ENCODE data around the gene CD9. TPM values are rescaled to one million over a fixed set of nuclear protein-coding genes. Genes with fewer than 3 reads are reported as not detected.
A peak's percentile ranks its signal among the peaks of the same experiment; 100 is the strongest.

The CD9 gene
- total RNA-seq, 5 donors from 2014 or later (not counting 1 experiment from before 2014, with no cell fraction given): 2.6 to 5.7 (median 3.3) TPM

DNA sequence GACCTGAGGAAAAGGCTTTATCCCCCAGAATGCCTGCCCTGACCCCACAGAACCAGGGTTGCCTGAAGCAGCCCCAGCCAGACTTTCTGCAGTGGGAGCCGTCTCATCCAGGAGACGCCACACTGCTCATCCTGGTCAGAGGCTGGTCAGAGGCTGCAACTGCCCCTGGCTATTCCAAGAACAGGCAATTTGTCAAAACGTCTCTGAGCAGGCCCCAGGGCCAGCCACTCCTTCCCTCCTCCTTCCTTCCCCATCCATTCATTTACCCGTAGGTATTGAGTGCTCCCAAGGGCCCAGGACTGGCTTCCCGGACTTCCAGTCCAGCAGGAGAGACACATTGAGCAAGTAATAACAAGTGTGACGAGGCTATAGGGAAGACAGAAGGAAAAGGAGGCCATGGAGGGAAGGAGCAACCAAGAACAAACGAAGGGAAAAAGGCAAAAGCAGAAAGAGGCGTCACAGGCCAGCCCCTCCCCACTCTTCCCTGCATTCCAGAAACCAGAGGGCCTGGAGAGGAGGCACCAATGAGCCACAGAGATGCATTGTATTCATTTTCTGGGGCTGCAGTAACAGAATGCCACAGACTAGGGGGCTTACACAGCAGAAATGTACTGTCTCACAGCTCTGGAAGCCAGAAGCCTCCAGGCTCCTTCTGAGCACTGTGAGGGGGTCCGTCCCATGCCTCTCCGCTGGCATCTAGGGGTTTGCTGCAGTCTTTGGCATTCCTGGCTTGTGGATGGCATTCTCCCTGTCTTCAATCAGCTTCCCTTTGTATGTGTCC is 21.0 kb upstream of the CD9 start:
- ATAC-seq (replicated peaks in 1 of 4) (no peak), DNase-seq (no peak)
- Mint-ChIP-seq H3K4me1 (no peaks in the 10 kb centered on the region), H3K4me3 (no peak overlapping the region), H3K36me3 (no peaks in the 10 kb centered on the region), H3K9me3 (no peaks in the 10 kb centered on the region), H3K27me3 (peaks cover 5 to 11% of the 10 kb centered on the region in 2 donors), H3K27ac (no peak overlapping the region)
- Histone ChIP-seq H3K27me3 (replicated peaks in 1 of 2; ENCODE audit: control insufficient read depth in 2 of 2, extremely low read depth in 1 of 2, insufficient read depth in 2 of 2, low read length in 1 of 2) (peaks cover 0 to 38% of the 10 kb centered on the region in 2 experiments), H3K4me1 (ENCODE audit: control insufficient read depth in 1 of 2, extremely low read depth in 1 of 2, insufficient read depth in 2 of 2, low read length in 2 of 2) (no peaks in the 10 kb centered on the region), H3K4me3 (ENCODE audit: control insufficient read depth in 1 of 2, extremely low read depth in 1 of 2, low read length in 1 of 2) (no peak overlapping the region), H3K27ac (ENCODE audit: low read length) (no peak overlapping the region), H3K36me3 (ENCODE audit: control insufficient read depth in 2 of 2, extremely low read depth in 1 of 2, insufficient read depth in 1 of 2, low read length in 1 of 2) (no peaks in the 10 kb centered on the region), H3K9me3 (no peaks in the 10 kb centered on the region)
- ChIA-PET CTCF (no interaction called here), POLR2A (no interaction called here)
- WGBS (ENCODE audit: insufficient coverage): 90% methylated on average over 2 of the region's 10 CpGs

DNA sequence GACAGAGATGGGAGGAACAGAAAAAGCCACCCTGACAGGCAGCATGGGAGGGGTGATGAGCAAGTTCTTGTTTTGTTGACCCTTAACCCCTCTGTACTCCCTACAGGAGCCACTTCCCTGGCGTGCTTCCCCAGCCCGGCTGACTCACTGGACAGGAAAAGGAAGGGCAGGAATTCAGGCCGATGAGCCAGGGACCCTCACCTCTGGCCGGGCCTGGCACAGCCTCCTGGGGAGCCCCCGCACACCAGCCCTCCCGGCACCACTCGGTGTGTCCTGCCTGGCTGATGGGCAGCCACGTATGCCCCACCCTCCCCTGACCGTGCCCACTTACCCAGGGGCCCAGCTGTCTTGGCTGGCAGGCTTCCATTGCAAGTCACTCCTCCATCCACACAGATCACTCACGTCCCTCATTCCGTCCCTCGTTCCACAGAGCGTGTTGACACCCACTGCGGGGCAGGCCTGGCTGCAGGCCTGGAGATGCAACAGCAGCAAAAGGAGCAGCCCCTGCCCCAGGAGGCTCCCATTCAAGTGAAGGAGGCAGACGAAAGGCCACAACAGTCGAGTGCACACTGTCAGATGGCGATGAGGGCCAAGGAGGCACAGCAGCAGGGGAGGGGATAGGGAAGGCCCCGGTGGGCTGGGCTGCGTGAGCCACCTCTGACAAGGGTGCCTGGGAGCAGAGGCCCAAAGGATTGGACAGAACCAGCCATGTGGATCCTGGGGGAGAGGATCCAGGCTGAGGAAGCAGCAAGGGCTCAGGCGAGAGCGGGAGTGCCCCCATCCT is 19.7 kb upstream of the CD9 start:
- H3K4me3 ChIP-seq (ENCODE audit: control insufficient read depth in 1 of 2, extremely low read depth in 1 of 2, low read length in 1 of 2): no peak overlapping the region
- no peak overlapping the region for H3K27ac ChIP-seq (ENCODE audit: low read length)
- DNase-seq (no peak), ATAC-seq (replicated peaks in 1 of 4) (no peak)
- ChIA-PET POLR2A (no interaction called here), CTCF (no interaction called here)
- H3K27me3 Mint-ChIP-seq: peaks cover 5 to 15% of the 10 kb centered on the region in 2 donors
- H3K4me3 Mint-ChIP-seq: no peak overlapping the region
- H3K36me3 ChIP-seq (ENCODE audit: control insufficient read depth in 2 of 2, extremely low read depth in 1 of 2, insufficient read depth in 1 of 2, low read length in 1 of 2): no peaks in the 10 kb centered on the region
- H3K27ac Mint-ChIP-seq: no peak overlapping the region
- no peaks in the 10 kb centered on the region for H3K9me3 ChIP-seq
- 92% methylated on average over 16 of the region's 21 CpGs for WGBS (ENCODE audit: insufficient coverage)
- no peaks in the 10 kb centered on the region for H3K9me3 Mint-ChIP-seq
- no peaks in the 10 kb centered on the region for H3K4me1 Mint-ChIP-seq
- no peaks in the 10 kb centered on the region for H3K4me1 ChIP-seq (ENCODE audit: control insufficient read depth in 1 of 2, extremely low read depth in 1 of 2, insufficient read depth in 2 of 2, low read length in 2 of 2)
- peaks cover 0 to 39% of the 10 kb centered on the region in 2 experiments for H3K27me3 ChIP-seq (replicated peaks in 1 of 2; ENCODE audit: control insufficient read depth in 2 of 2, extremely low read depth in 1 of 2, insufficient read depth in 2 of 2, low read length in 1 of 2)
- H3K36me3 Mint-ChIP-seq: no peaks in the 10 kb centered on the region

DNA sequence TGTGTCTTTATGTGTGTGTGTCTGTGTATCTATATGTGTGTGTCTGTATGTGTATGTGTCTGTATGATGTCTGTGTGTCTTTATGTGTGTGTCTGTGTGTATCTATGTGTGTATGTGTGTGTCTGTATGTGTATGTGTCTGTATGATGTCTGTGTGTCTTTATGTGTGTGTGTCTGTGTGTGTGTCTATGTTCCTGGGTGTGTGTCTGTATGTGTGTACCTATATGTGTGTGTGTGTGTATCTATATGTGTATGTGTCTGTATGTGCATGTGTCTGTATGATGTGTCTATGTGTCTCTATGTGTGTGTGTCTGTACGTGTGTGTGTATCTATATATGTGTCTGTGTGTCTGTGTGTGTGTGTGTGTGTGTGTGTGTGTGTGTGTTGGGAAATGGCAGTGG is 19.0 kb upstream of the CD9 start:
- peaks cover 5 to 15% of the 10 kb centered on the region in 2 donors for H3K27me3 Mint-ChIP-seq
- H3K4me1 ChIP-seq (ENCODE audit: control insufficient read depth in 1 of 2, extremely low read depth in 1 of 2, insufficient read depth in 2 of 2, low read length in 2 of 2): no peaks in the 10 kb centered on the region
- DNase-seq (no peak), ATAC-seq (replicated peaks in 1 of 4) (no peak)
- no peaks in the 10 kb centered on the region for H3K36me3 ChIP-seq (ENCODE audit: control insufficient read depth in 2 of 2, extremely low read depth in 1 of 2, insufficient read depth in 1 of 2, low read length in 1 of 2)
- H3K27ac ChIP-seq (ENCODE audit: low read length): no peak overlapping the region
- WGBS (ENCODE audit: insufficient coverage): 50% methylated on average over 1 of the region's 1 CpG
- no peak overlapping the region for H3K27ac Mint-ChIP-seq
- no peaks in the 10 kb centered on the region for H3K9me3 ChIP-seq
- H3K4me1 Mint-ChIP-seq: no peaks in the 10 kb centered on the region
- no peak overlapping the region for H3K4me3 Mint-ChIP-seq
- peaks cover 0 to 44% of the 10 kb centered on the region in 2 experiments for H3K27me3 ChIP-seq (replicated peaks in 1 of 2; ENCODE audit: control insufficient read depth in 2 of 2, extremely low read depth in 1 of 2, insufficient read depth in 2 of 2, low read length in 1 of 2)
- no peak overlapping the region for H3K4me3 ChIP-seq (ENCODE audit: control insufficient read depth in 1 of 2, extremely low read depth in 1 of 2, low read length in 1 of 2)
- ChIA-PET POLR2A (interaction anchor here in 1 of 2 donors (0.5 kb wide), 1 partner anchor 11 kb away, joined by 4 read pairs; no protein-coding TSS in a partner anchor), CTCF (no interaction called here)
- no peaks in the 10 kb centered on the region for H3K9me3 Mint-ChIP-seq
- H3K36me3 Mint-ChIP-seq: no peaks in the 10 kb centered on the region

DNA sequence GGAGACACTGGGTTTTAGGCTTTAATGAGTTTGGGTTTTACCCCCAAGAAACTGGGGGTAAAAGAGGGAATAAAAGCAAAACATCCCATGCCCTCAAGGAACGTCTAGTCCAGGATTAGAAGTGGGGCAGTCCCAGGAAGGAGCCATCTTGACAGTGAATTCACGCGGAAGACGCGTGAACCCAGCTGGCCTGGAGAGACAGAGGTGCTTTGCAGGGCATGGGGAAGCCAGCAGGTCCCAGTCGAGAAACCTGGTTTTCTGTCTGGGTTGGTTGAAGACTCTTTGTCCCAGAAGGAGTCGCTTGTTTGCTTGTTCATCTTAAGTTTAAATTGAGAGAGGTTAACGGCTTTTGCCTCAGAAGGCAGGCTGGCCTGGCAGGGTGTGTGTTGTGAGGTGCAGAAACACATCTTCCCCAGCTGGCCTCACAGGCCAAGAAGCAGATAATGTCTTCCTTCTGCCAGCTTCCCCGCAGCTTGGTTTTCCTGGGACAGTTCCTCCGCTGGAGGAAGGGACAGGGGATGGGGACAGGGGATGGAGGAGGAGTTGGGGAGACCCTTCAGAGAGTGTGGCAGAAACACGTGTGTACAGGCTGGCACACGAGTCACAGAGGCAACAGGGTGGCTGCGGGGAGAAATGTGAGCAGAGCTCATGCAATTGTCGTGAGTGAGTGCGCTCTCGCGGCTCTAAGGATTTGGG is 18.5 kb upstream of the CD9 start:
- DNase-seq (no peak), ATAC-seq (replicated peaks in 1 of 4) (no peak)
- H3K36me3 Mint-ChIP-seq: no peaks in the 10 kb centered on the region
- Histone ChIP-seq H3K4me1 (ENCODE audit: control insufficient read depth in 1 of 2, extremely low read depth in 1 of 2, insufficient read depth in 2 of 2, low read length in 2 of 2) (no peaks in the 10 kb centered on the region), H3K27me3 (replicated peaks in 1 of 2; ENCODE audit: control insufficient read depth in 2 of 2, extremely low read depth in 1 of 2, insufficient read depth in 2 of 2, low read length in 1 of 2) (peaks cover 0 to 45% of the 10 kb centered on the region in 2 experiments), H3K36me3 (ENCODE audit: control insufficient read depth in 2 of 2, extremely low read depth in 1 of 2, insufficient read depth in 1 of 2, low read length in 1 of 2) (no peaks in the 10 kb centered on the region), H3K27ac (ENCODE audit: low read length) (no peak overlapping the region), H3K4me3 (ENCODE audit: control insufficient read depth in 1 of 2, extremely low read depth in 1 of 2, low read length in 1 of 2) (no peak overlapping the region), H3K9me3 (no peaks in the 10 kb centered on the region)
- POLR2A ChIA-PET: interaction anchor here in 1 of 2 donors (0.5 kb wide), 1 partner anchor 11 kb away, joined by 4 read pairs; no protein-coding TSS in a partner anchor
- peak overlapping the region in 1 of 2 donors; percentile 38 for H3K27ac Mint-ChIP-seq
- peaks cover 5 to 17% of the 10 kb centered on the region in 2 donors for H3K27me3 Mint-ChIP-seq
- no peaks in the 10 kb centered on the region for H3K9me3 Mint-ChIP-seq
- 80% methylated on average over 17 of the region's 17 CpGs for WGBS (ENCODE audit: insufficient coverage)
- CTCF ChIA-PET: no interaction called here
- no peak overlapping the region for H3K4me3 Mint-ChIP-seq
- H3K4me1 Mint-ChIP-seq: no peaks in the 10 kb centered on the region

GRCh38 chr12:6182279-6182898 is 17.8 kb upstream of the CD9 start:
- WGBS (ENCODE audit: insufficient coverage): 85% methylated on average over 10 of the region's 19 CpGs
- Histone ChIP-seq H3K9me3 (no peaks in the 10 kb centered on the region), H3K4me3 (ENCODE audit: control insufficient read depth in 1 of 2, extremely low read depth in 1 of 2, low read length in 1 of 2) (no peak overlapping the region), H3K27me3 (replicated peaks in 1 of 2; ENCODE audit: control insufficient read depth in 2 of 2, extremely low read depth in 1 of 2, insufficient read depth in 2 of 2, low read length in 1 of 2) (peaks cover 0 to 47% of the 10 kb centered on the region in 2 experiments), H3K4me1 (ENCODE audit: control insufficient read depth in 1 of 2, extremely low read depth in 1 of 2, insufficient read depth in 2 of 2, low read length in 2 of 2) (no peaks in the 10 kb centered on the region), H3K36me3 (ENCODE audit: control insufficient read depth in 2 of 2, extremely low read depth in 1 of 2, insufficient read depth in 1 of 2, low read length in 1 of 2) (no peaks in the 10 kb centered on the region), H3K27ac (ENCODE audit: low read length) (no peak overlapping the region)
- DNase-seq: no peak
- Mint-ChIP-seq H3K4me1 (no peaks in the 10 kb centered on the region), H3K27me3 (peaks cover 5 to 22% of the 10 kb centered on the region in 2 donors), H3K4me3 (no peak overlapping the region), H3K27ac (peak overlapping the region in 1 of 2 donors; percentile 38), H3K9me3 (no peaks in the 10 kb centered on the region), H3K36me3 (no peaks in the 10 kb centered on the region)
- CTCF ChIA-PET: no interaction called here
- no peak for ATAC-seq (replicated peaks in 1 of 4)
- POLR2A ChIA-PET: no interaction called here

Measured in T-cell (primary cell).